GM10248 (cell line): ENCODE data around the gene NTS.
A peak's percentile ranks its signal among the peaks of the same experiment; 100 is the strongest.

ENCODE experiments used
- CTCF ChIA-PET: fragments of 300-600 bp; sonication (Branson Sonifier 250); formaldehyde crosslinking; extraction: SDS; loops from one replicate; lab custom pipeline; 2021; ENCODE audit warnings: antibody characterized with exemption; lab: Yijun Ruan, JAX
- POLR2A ChIA-PET: fragments of 350-650 bp; sonication (Branson Sonifier 250); formaldehyde crosslinking; extraction: SDS; loops from one replicate; lab custom pipeline; 2020; ENCODE audit warnings: antibody characterized with exemption; lab: Yijun Ruan, JAX
- DNase-seq: peaks from one replicate; pipeline ENCODE4 v3.0.0; 2012; ENCODE audit errors: extremely low spot score
- TF ChIP-seq, protein P1 (sequence below): IDR thresholded peaks from 2 replicates; pipeline ENCODE4 v1.5.1; 2012; ENCODE audit warnings: mild to moderate bottlenecking, low read depth; ENCODE audit errors: extremely low read depth, missing control alignments, control extremely low read depth

NTS gene

GRCh38 chr12:85856966-85857365 is 17.1 kb upstream of the NTS start:
- ChIA-PET POLR2A (no interaction called here), CTCF (interaction anchor here (3.0 to 5.3 kb wide), 3 partner anchors 11 to 15 kb away, joined by 11 to 46 read pairs (median 23); no protein-coding TSS in a partner anchor)
- TF ChIP-seq, protein P1, sequence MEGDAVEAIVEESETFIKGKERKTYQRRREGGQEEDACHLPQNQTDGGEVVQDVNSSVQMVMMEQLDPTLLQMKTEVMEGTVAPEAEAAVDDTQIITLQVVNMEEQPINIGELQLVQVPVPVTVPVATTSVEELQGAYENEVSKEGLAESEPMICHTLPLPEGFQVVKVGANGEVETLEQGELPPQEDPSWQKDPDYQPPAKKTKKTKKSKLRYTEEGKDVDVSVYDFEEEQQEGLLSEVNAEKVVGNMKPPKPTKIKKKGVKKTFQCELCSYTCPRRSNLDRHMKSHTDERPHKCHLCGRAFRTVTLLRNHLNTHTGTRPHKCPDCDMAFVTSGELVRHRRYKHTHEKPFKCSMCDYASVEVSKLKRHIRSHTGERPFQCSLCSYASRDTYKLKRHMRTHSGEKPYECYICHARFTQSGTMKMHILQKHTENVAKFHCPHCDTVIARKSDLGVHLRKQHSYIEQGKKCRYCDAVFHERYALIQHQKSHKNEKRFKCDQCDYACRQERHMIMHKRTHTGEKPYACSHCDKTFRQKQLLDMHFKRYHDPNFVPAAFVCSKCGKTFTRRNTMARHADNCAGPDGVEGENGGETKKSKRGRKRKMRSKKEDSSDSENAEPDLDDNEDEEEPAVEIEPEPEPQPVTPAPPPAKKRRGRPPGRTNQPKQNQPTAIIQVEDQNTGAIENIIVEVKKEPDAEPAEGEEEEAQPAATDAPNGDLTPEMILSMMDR: no peak
- no peak for DNase-seq

- TF ChIP-seq, protein P1: no peak
- ChIA-PET CTCF (interaction anchor here (0.7 to 7.2 kb wide), 18 partner anchors 7 to 441 kb away, joined by 3 to 74 read pairs (median 4); no protein-coding TSS in a partner anchor), POLR2A (no interaction called here)
- DNase-seq: no peak
These were observed 8.2 kb upstream of the NTS start for GRCh38 chr12:85865890-85866289.

GRCh38 chr12:85866986-85867776 is 6.9 kb upstream of the NTS start:
- DNase-seq: peak; percentile 55
- ChIA-PET CTCF (interaction anchor here (0.6 to 7.2 kb wide), 60 partner anchors 8 to 790 kb away, joined by 3 to 74 read pairs (median 4); no protein-coding TSS in a partner anchor), POLR2A (no interaction called here)
- TF ChIP-seq, protein P1: peak; percentile 80

DNA sequence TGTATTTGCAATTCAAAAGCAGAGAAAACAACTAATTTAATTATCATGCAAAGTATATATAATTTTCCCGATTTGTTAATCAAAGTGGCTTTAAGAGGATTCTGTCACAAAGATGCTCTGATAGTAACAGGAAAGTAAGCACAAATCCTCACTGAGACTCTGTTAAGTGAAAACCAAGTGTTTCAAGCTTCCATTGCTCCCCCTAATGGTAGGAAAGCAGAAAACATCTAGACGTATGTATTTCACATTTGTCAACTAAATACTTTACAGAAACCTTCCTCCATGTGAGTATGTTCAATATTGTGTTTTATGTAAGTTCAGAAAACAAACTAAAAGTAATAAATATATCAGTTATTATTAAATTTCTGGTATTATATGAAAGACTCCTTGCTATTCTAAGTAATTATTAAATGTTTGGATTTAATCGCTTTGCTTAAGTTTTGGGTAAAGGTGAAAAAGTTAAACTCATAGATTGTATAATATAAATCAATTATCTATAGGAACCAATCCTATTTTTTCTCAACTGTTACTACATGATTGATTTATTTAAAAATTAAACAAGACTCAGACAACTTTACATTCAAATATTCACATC is 1.5 kb upstream of the NTS start:
- CTCF ChIA-PET: interaction anchor here (1.1 to 7.2 kb wide), 7 partner anchors 10 to 462 kb away, joined by 3 to 74 read pairs (median 7); no protein-coding TSS in a partner anchor
- DNase-seq: peak; percentile 33
- TF ChIP-seq, protein P1: peak; percentile 76
- POLR2A ChIA-PET: no interaction called here

GRCh38 chr12:85877459-85877858 is 3.4 kb downstream of the NTS start:
- POLR2A ChIA-PET: no interaction called here
- TF ChIP-seq, protein P1: no peak
- DNase-seq: no peak
- CTCF ChIA-PET: interaction anchor here (1.1 to 1.3 kb wide), 2 partner anchors 11 to 409 kb away, joined by 5 to 6 read pairs; no protein-coding TSS in a partner anchor

DNA sequence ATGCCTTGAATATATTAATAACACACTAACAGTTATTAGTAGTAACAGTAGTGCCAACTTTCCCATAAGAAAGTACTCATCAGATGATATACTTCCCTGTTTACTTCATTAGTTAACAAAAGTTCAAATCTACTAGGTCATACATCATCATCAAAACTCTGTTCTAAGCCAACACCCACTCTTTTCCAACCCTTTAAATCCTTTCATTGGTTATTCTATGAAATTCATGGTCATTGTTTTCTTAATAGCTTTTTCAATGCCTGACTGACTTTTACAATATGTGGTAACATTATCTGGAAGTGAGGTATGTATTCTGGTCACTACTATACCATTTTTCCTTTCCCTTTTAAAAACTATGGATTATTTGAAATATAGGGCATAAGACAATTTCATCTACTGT is 9.7 kb downstream of the NTS start:
- DNase-seq: no peak
- TF ChIP-seq, protein P1: no peak
- CTCF ChIA-PET: interaction anchor here (0.7 to 1.6 kb wide), 5 partner anchors 10 to 415 kb away, joined by 3 to 4 read pairs (median 3); partner anchors contain the start of gene NTS
- POLR2A ChIA-PET: no interaction called here
